SK-N-SH treated with all-trans-retinoic acid at 6 μM for 48 hours (cell line): ENCODE measurements around the gene SCAP.

Source experiments
- ATAC-seq: fragments of 200-7000 bp; cut with Tn5 transposase; 3 replicates; pipeline ENCODE4 v1.9.1; 2020; ENCODE audit warnings: mild to moderate bottlenecking, moderate library complexity
- ARNTL ChIP-seq: fragments of 450-650 bp; formaldehyde crosslinking; IDR thresholded peaks from 2 replicates; pipeline ENCODE4 v1.5.0; 2020; ENCODE audit warnings: low read depth, mild to moderate bottlenecking, moderate library complexity, borderline replicate concordance
- BACH2 ChIP-seq: fragments of 250-450 bp; sonication (Bioruptor Pico); IDR thresholded peaks from 2 replicates; pipeline ENCODE4 v1.9.0; 2021; ENCODE audit warnings: mild to moderate bottlenecking, borderline replicate concordance
- CSDC2 ChIP-seq: fragments of 250-450 bp; sonication (Bioruptor Pico); IDR thresholded peaks from 2 replicates; pipeline ENCODE4 v1.5.0; 2020; ENCODE audit warnings: mild to moderate bottlenecking, moderate library complexity
- CSRNP3 ChIP-seq: fragments of 250-450 bp; sonication (Bioruptor Pico); IDR thresholded peaks from 2 replicates; pipeline ENCODE4 v1.5.1; 2021; ENCODE audit warnings: mild to moderate bottlenecking, moderate library complexity
- ESRRG ChIP-seq: fragments of 250-450 bp; sonication (Bioruptor Pico); IDR thresholded peaks from 2 replicates; pipeline ENCODE4 v1.6.1; 2021; ENCODE audit warnings: mild to moderate bottlenecking
- GLIS3 ChIP-seq: fragments of 250-450 bp; sonication (Bioruptor Pico); IDR thresholded peaks from 2 replicates; pipeline ENCODE4 v1.5.0; 2020; ENCODE audit warnings: mild to moderate bottlenecking, moderate library complexity
- POU6F1 ChIP-seq: fragments of 250-450 bp; sonication (Bioruptor Pico); IDR thresholded peaks from 2 replicates; pipeline ENCODE4 v1.8.0; 2021; ENCODE audit warnings: low read depth, mild to moderate bottlenecking, moderate library complexity, borderline replicate concordance
- PPARA ChIP-seq: fragments of 250-450 bp; sonication (Bioruptor Pico); IDR thresholded peaks from 2 replicates; pipeline ENCODE4 v1.5.0; 2020; ENCODE audit warnings: mild to moderate bottlenecking, borderline replicate concordance
- RARB ChIP-seq: fragments of 250-450 bp; sonication (Bioruptor Pico); IDR thresholded peaks from 2 replicates; pipeline ENCODE4 v1.8.0; 2021; ENCODE audit warnings: mild to moderate bottlenecking, moderate library complexity
- SNAI2 ChIP-seq: fragments of 250-450 bp; sonication (Bioruptor Pico); IDR thresholded peaks from 2 replicates; pipeline ENCODE4 v1.5.0; 2020; ENCODE audit warnings: mild to moderate bottlenecking, moderate library complexity
- TCF4 ChIP-seq: fragments of 250-450 bp; sonication (Bioruptor Pico); IDR thresholded peaks from 2 replicates; pipeline ENCODE4 v1.8.0; 2021; ENCODE audit warnings: mild to moderate bottlenecking, moderate library complexity, borderline replicate concordance
- TOX ChIP-seq: fragments of 250-450 bp; sonication (Bioruptor Pico); IDR thresholded peaks from 2 replicates; pipeline ENCODE4 v1.8.0; 2021; ENCODE audit warnings: mild to moderate bottlenecking, moderate library complexity, borderline replicate concordance
- TSHZ2 ChIP-seq: fragments of 250-450 bp; sonication (Bioruptor Pico); IDR thresholded peaks from 2 replicates; pipeline ENCODE4 v1.5.0; 2020; ENCODE audit warnings: mild to moderate bottlenecking, moderate library complexity
- ZC3H10 ChIP-seq: fragments of 250-450 bp; sonication (Bioruptor Pico); IDR thresholded peaks from 2 replicates; pipeline ENCODE4 v1.5.1; 2021; ENCODE audit warnings: mild to moderate bottlenecking, moderate library complexity
- ZFP3 ChIP-seq: fragments of 250-450 bp; sonication (Bioruptor Pico); IDR thresholded peaks from 2 replicates; pipeline ENCODE4 v1.5.0; 2020; ENCODE audit warnings: mild to moderate bottlenecking, moderate library complexity
- ZFP30 ChIP-seq: fragments of 450-650 bp; formaldehyde crosslinking; IDR thresholded peaks from 2 replicates; pipeline ENCODE4 v1.5.0; 2022; ENCODE audit warnings: mild to moderate bottlenecking, moderate library complexity
- ZNF565 ChIP-seq: fragments of 450-650 bp; formaldehyde crosslinking; conservative IDR thresholded peaks from 2 replicates; pipeline ENCODE4 v1.5.0; 2020; ENCODE audit warnings: low read depth, mild to moderate bottlenecking, moderate library complexity
- ZNF70 ChIP-seq: fragments of 450-650 bp; formaldehyde crosslinking; IDR thresholded peaks from 2 replicates; pipeline ENCODE4 v1.5.0; 2020; ENCODE audit warnings: mild to moderate bottlenecking, moderate library complexity
- ZNF8 ChIP-seq: fragments of 450-650 bp; formaldehyde crosslinking; IDR thresholded peaks from 2 replicates; pipeline ENCODE4 v1.5.0; 2020; ENCODE audit warnings: mild to moderate bottlenecking, moderate library complexity

SCAP gene

GRCh38 chr3:47399531-47400270 is 76.0 kb downstream of the SCAP start:
- TF ChIP-seq ZFP30 (CRISPR knock-in tag): no peak
- no peak for TF ChIP-seq TSHZ2 (CRISPR knock-in tag)
- TF ChIP-seq ZFP3 (CRISPR knock-in tag): no peak
- no peak for TF ChIP-seq TOX (CRISPR knock-in tag)
- no peak for TF ChIP-seq SNAI2 (CRISPR knock-in tag)
- TF ChIP-seq ZNF8 (CRISPR knock-in tag): no peak
- TF ChIP-seq TCF4 (CRISPR knock-in tag): no peak
- no peak for TF ChIP-seq CSRNP3 (CRISPR knock-in tag)

GRCh38 chr3:47399016-47399415 is 76.7 kb downstream of the SCAP start:
- TF ChIP-seq CSDC2 (CRISPR knock-in tag) (no peak), ZNF565 (CRISPR knock-in tag) (no peak), POU6F1 (no peak), ZFP30 (CRISPR knock-in tag) (no peak)
- TF ChIP-seq, all 23 proteins: peak for 0
- ATAC-seq: no peak

More at GRCh38 chr3:47399531-47400270, 76.0 kb downstream of the SCAP start:
- no peak for ATAC-seq

GRCh38 chr3:47398228-47398627 is 77.5 kb downstream of the SCAP start:
- TF ChIP-seq ZFP3 (CRISPR knock-in tag) (0 out of 2 replicates have a peak, but pooled peaks have one; percentile 35), ZNF8 (CRISPR knock-in tag) (no peak)
- TF ChIP-seq, all 23 proteins: peak for 1

GRCh38 chr3:47394881-47395280 is 80.9 kb downstream of the SCAP start:
- TF ChIP-seq ZC3H10 (CRISPR knock-in tag) (no peak), ZNF8 (CRISPR knock-in tag) (no peak), POU6F1 (no peak), PPARA (CRISPR knock-in tag) (no peak), CSDC2 (CRISPR knock-in tag) (no peak)
- ATAC-seq: peak; percentile 12; the same call in 1 of the 3 replicates

More at GRCh38 chr3:47398228-47398627, 77.5 kb downstream of the SCAP start:
- ATAC-seq: peak; percentile 20; the same call in 2 of the 3 replicates

- ATAC-seq: peak; percentile 26
- TF ChIP-seq ESRRG (CRISPR knock-in tag) (no peak), BACH2 (CRISPR knock-in tag) (no peak), SNAI2 (CRISPR knock-in tag) (no peak), PPARA (CRISPR knock-in tag) (no peak), POU6F1 (no peak), TSHZ2 (CRISPR knock-in tag) (no peak), RARB (no peak), ARNTL (no peak), ZNF70 (CRISPR knock-in tag) (no peak), GLIS3 (CRISPR knock-in tag) (no peak)
Measured at GRCh38 chr3:47394140-47394870, 81.4 kb downstream of the SCAP start.
